Measurements from ENCODE around the gene CHD3.

DNA sequence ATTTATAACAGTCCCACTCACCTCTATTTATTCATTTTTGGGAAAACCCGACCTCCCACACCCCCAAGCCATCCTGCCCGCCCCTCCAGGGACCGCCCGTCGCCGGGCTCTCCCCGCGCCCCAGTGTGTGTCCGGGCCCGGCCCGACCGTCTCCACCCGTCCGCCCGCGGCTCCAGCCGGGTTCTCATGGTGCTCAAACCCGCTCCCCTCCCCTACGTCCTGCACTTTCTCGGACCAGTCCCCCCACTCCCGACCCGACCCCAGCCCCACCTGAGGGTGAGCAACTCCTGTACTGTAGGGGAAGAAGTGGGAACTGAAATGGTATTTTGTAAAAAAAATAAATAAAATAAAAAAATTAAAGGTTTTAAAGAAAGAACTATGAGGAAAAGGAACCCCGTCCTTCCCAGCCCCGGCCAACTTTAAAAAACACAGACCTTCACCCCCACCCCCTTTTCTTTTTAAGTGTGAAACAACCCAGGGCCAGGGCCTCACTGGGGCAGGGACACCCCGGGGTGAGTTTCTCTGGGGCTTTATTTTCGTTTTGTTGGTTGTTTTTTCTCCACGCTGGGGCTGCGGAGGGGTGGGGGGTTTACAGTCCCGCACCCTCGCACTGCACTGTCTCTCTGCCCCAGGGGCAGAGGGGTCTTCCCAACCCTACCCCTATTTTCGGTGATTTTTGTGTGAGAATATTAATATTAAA lies 34.4 kb upstream of the CHD3 start:
- TF ChIP-seq, protein P1, sequence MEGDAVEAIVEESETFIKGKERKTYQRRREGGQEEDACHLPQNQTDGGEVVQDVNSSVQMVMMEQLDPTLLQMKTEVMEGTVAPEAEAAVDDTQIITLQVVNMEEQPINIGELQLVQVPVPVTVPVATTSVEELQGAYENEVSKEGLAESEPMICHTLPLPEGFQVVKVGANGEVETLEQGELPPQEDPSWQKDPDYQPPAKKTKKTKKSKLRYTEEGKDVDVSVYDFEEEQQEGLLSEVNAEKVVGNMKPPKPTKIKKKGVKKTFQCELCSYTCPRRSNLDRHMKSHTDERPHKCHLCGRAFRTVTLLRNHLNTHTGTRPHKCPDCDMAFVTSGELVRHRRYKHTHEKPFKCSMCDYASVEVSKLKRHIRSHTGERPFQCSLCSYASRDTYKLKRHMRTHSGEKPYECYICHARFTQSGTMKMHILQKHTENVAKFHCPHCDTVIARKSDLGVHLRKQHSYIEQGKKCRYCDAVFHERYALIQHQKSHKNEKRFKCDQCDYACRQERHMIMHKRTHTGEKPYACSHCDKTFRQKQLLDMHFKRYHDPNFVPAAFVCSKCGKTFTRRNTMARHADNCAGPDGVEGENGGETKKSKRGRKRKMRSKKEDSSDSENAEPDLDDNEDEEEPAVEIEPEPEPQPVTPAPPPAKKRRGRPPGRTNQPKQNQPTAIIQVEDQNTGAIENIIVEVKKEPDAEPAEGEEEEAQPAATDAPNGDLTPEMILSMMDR (conservative IDR thresholded peaks at IDR 0.05; ENCODE audit: low read depth in 2 of 2) = no peak
- TF ChIP-seq EZH2 (IDR thresholded peaks at IDR 0.05; ENCODE audit: low read depth, unreplicated experiment) (peak; percentile 28), ETS1 (IDR thresholded peaks at IDR 0.05) (no peak), EZH2phosphoT487 (IDR thresholded peaks at IDR 0.05; ENCODE audit: unreplicated experiment) (no peak), ZNF331 (CRISPR knock-in tag; IDR thresholded peaks at IDR 0.05; ENCODE audit: low read depth) (no peak), POLR2AphosphoS5 (IDR thresholded peaks at IDR 0.05; ENCODE audit: low read depth) (no peak; the same call in 1 of the 2 replicates), CREB1 (CRISPR knock-in tag; IDR thresholded peaks at IDR 0.05; ENCODE audit: low read depth) (no peak), STAT1 (IDR thresholded peaks at IDR 0.05; ENCODE audit: unreplicated experiment) (no peak), JUNB (IDR thresholded peaks at IDR 0.05; ENCODE audit: unreplicated experiment) (no peak), ZNF114 (CRISPR knock-in tag; IDR thresholded peaks at IDR 0.05) (no peak)
- TF ChIP-seq, protein P2, sequence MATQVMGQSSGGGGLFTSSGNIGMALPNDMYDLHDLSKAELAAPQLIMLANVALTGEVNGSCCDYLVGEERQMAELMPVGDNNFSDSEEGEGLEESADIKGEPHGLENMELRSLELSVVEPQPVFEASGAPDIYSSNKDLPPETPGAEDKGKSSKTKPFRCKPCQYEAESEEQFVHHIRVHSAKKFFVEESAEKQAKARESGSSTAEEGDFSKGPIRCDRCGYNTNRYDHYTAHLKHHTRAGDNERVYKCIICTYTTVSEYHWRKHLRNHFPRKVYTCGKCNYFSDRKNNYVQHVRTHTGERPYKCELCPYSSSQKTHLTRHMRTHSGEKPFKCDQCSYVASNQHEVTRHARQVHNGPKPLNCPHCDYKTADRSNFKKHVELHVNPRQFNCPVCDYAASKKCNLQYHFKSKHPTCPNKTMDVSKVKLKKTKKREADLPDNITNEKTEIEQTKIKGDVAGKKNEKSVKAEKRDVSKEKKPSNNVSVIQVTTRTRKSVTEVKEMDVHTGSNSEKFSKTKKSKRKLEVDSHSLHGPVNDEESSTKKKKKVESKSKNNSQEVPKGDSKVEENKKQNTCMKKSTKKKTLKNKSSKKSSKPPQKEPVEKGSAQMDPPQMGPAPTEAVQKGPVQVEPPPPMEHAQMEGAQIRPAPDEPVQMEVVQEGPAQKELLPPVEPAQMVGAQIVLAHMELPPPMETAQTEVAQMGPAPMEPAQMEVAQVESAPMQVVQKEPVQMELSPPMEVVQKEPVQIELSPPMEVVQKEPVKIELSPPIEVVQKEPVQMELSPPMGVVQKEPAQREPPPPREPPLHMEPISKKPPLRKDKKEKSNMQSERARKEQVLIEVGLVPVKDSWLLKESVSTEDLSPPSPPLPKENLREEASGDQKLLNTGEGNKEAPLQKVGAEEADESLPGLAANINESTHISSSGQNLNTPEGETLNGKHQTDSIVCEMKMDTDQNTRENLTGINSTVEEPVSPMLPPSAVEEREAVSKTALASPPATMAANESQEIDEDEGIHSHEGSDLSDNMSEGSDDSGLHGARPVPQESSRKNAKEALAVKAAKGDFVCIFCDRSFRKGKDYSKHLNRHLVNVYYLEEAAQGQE (IDR thresholded peaks at IDR 0.05; ENCODE audit: unreplicated experiment) = no peak

Measured in GM23338 (cell line).